Measurements from ENCODE around the gene MAPK9.

Gene MAPK9

GRCh38 chr5:180291234-180291940 is 496 bp downstream of the MAPK9 start:
- DNase-seq, result peak in 1 of 3 donors; percentile 21

- DNase-seq, result no peak
These were observed 1.2 kb downstream of the MAPK9 start for GRCh38 chr5:180290568-180291233.

GRCh38 chr5:180289966-180290365 is 1.9 kb downstream of the MAPK9 start:
- no peak for DNase-seq

GRCh38 chr5:180289433-180289832 is 2.5 kb downstream of the MAPK9 start:
- DNase-seq, result no peak

- DNase-seq, result no peak
These were observed 4.0 kb downstream of the MAPK9 start for GRCh38 chr5:180287868-180288267.

GRCh38 chr5:180287404-180287803 is 4.5 kb downstream of the MAPK9 start:
- DNase-seq, result no peak

- peak; percentile 8 to 41 (median 31) for DNase-seq
These were observed 7.7 kb downstream of the MAPK9 start for GRCh38 chr5:180284149-180284548.

GRCh38 chr5:180283026-180283615 is 8.8 kb downstream of the MAPK9 start:
- no peak for DNase-seq

GRCh38 chr5:180282281-180282680 is 9.6 kb downstream of the MAPK9 start:
- no peak for DNase-seq

- no peak for DNase-seq
These were observed 10.2 kb downstream of the MAPK9 start for GRCh38 chr5:180281706-180282105.

- no peak for DNase-seq
These were observed 17.2 kb downstream of the MAPK9 start for GRCh38 chr5:180274695-180275094.

- DNase-seq, result peak; percentile 36 to 72 (median 66)
These were observed 20.7 kb downstream of the MAPK9 start for GRCh38 chr5:180271221-180271620.

- no peak for DNase-seq
These were observed 32.6 kb downstream of the MAPK9 start for GRCh38 chr5:180259260-180259611.

- DNase-seq, result no peak
These were observed 38.7 kb downstream of the MAPK9 start for GRCh38 chr5:180253036-180253824.

- DNase-seq, result no peak
These were observed 40.0 kb downstream of the MAPK9 start for GRCh38 chr5:180251887-180252286.

GRCh38 chr5:180251141-180251540 is 40.7 kb downstream of the MAPK9 start:
- no peak for DNase-seq

GRCh38 chr5:180250329-180250728 is 41.6 kb downstream of the MAPK9 start:
- no peak for DNase-seq

- no peak for DNase-seq
These were observed 50.3 kb downstream of the MAPK9 start for GRCh38 chr5:180241600-180241999.

GRCh38 chr5:180238631-180239030 is 53.3 kb downstream of the MAPK9 start:
- no peak for DNase-seq

GRCh38 chr5:180235846-180236245 is 56.0 kb downstream of the MAPK9 start:
- no peak for DNase-seq

GRCh38 chr5:180235077-180235476 is 56.8 kb downstream of the MAPK9 start:
- DNase-seq, result no peak

- DNase-seq, result no peak
These were observed 57.6 kb downstream of the MAPK9 start for GRCh38 chr5:180234271-180234670.

- DNase-seq, result no peak
These were observed 58.2 kb downstream of the MAPK9 start for GRCh38 chr5:180233729-180234128.

- no peak for DNase-seq
These were observed 61.9 kb downstream of the MAPK9 start for GRCh38 chr5:180230017-180230416.

Measured in suppressor macrophage treated with lipopolysaccharide for 1 hour (primary cell).